Testis (tissue), 2 donors: Measurements from ENCODE around the gene DOK1.

ENCODE experiments used
- POLR2A ChIP-seq: fragments of 450-650 bp; IDR thresholded peaks from one replicate; pipeline ENCODE4 v1.6.1; 2017; ENCODE audit warnings: antibody characterized with exemption, mild to moderate bottlenecking, moderate library complexity
- TF ChIP-seq, protein P1 (sequence below), 3 experiments: fragments of 450-650 bp in 2 of 3; fragments of 200-600 bp in 1 of 3; sonication (generic) in 1 of 3; IDR thresholded peaks; one replicate each; pipeline ENCODE4 v1.5.1; 2016 to 2019; ENCODE audit warnings: antibody characterized with exemption in 3 of 3, mild to moderate bottlenecking in 2 of 3, moderate library complexity in 1 of 3

DNA sequence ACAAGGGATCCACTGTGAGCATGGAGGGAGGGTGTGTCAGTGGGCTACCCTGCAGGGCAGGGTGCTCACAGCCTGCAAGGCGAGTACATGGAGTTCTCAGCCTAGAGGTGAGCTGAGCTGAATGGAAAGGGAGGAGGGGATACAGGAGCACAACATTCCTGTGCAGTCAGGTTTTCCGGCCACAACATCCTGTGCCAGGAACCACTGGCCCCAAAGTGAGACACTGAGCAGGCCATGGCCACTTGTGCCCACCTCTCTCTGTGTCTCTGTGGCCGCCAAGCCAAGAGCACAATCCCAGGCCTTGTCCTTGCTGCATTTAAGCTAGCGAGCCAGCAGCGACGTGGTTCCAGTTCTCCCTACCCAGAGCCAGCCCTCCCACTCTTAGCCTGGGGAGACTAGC is 6.1 kb downstream of the DOK1 start:
- TF ChIP-seq, protein P1, sequence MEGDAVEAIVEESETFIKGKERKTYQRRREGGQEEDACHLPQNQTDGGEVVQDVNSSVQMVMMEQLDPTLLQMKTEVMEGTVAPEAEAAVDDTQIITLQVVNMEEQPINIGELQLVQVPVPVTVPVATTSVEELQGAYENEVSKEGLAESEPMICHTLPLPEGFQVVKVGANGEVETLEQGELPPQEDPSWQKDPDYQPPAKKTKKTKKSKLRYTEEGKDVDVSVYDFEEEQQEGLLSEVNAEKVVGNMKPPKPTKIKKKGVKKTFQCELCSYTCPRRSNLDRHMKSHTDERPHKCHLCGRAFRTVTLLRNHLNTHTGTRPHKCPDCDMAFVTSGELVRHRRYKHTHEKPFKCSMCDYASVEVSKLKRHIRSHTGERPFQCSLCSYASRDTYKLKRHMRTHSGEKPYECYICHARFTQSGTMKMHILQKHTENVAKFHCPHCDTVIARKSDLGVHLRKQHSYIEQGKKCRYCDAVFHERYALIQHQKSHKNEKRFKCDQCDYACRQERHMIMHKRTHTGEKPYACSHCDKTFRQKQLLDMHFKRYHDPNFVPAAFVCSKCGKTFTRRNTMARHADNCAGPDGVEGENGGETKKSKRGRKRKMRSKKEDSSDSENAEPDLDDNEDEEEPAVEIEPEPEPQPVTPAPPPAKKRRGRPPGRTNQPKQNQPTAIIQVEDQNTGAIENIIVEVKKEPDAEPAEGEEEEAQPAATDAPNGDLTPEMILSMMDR (IDR thresholded peaks at IDR 0.05), result no peak
- no peak for TF ChIP-seq POLR2A
